WERI-Rb-1 (cell line): ENCODE results near the gene GTSF1L.

Experiments
- DNase-seq: peaks from one replicate; pipeline ENCODE4 v3.0.0-alpha.2; 2020
- H3K27ac ChIP-seq: fragments of 250-450 bp; sonication (Bioruptor Pico); 2 replicates; pipeline ENCODE4 v1.5.1; 2020; ENCODE audit warnings: mild to moderate bottlenecking, moderate library complexity
- H3K27me3 ChIP-seq: fragments of 250-450 bp; sonication (Bioruptor Pico); 2 replicates; pipeline ENCODE4 v1.5.1; 2021; ENCODE audit warnings: mild to moderate bottlenecking, low read depth, moderate library complexity; ENCODE audit not compliant: insufficient read depth, severe bottlenecking
- H3K36me3 ChIP-seq: fragments of 250-450 bp; sonication (Bioruptor Pico); 2 replicates; pipeline ENCODE4 v1.5.1; 2020; ENCODE audit warnings: mild to moderate bottlenecking, moderate library complexity
- H3K4me3 ChIP-seq: 2 replicates; pipeline ENCODE4 v1.5.1; 2011; ENCODE audit warnings: low read depth, mild to moderate bottlenecking, control low read depth, low read length
- H3K9me3 ChIP-seq: fragments of 250-450 bp; sonication (Bioruptor Pico); 2 replicates; pipeline ENCODE4 v1.5.1; 2021; ENCODE audit warnings: mild to moderate bottlenecking, moderate library complexity; ENCODE audit not compliant: severe bottlenecking
- TF ChIP-seq, protein P1 (sequence below): IDR thresholded peaks from 2 replicates; pipeline ENCODE4 v1.5.1; 2011; ENCODE audit warnings: low read depth, mild to moderate bottlenecking, control low read depth, inconsistent platforms, low read length

The GTSF1L gene

DNA sequence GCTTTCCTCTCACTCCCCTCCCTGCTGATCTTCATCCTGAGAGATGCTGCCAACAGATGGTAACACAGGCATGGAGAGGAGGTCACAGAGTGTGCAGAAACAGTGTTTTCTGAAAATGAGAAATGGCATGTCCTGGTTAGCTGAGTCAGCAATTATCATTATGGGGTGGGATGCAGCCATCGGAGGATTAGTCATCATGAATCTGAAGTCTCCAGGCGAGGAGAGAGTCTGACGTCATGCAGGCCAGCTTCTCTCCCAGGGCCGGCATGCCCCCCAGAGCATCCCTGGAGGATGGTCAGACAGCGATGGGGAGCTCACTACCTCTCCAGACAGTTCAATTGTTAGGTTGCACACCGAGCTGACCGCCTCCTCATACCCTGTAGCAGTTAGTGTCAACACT lies 4.7 kb upstream of the GTSF1L start:
- TF ChIP-seq, protein P1, sequence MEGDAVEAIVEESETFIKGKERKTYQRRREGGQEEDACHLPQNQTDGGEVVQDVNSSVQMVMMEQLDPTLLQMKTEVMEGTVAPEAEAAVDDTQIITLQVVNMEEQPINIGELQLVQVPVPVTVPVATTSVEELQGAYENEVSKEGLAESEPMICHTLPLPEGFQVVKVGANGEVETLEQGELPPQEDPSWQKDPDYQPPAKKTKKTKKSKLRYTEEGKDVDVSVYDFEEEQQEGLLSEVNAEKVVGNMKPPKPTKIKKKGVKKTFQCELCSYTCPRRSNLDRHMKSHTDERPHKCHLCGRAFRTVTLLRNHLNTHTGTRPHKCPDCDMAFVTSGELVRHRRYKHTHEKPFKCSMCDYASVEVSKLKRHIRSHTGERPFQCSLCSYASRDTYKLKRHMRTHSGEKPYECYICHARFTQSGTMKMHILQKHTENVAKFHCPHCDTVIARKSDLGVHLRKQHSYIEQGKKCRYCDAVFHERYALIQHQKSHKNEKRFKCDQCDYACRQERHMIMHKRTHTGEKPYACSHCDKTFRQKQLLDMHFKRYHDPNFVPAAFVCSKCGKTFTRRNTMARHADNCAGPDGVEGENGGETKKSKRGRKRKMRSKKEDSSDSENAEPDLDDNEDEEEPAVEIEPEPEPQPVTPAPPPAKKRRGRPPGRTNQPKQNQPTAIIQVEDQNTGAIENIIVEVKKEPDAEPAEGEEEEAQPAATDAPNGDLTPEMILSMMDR, result no peak
- H3K9me3 ChIP-seq, result no peaks in the 10 kb centered on the region
- no peaks in the 10 kb centered on the region for H3K36me3 ChIP-seq
- no peak overlapping the region for H3K27ac ChIP-seq
- H3K27me3 ChIP-seq, result no peaks in the 10 kb centered on the region
- no peak for DNase-seq
- H3K4me3 ChIP-seq, result no peak overlapping the region

DNA sequence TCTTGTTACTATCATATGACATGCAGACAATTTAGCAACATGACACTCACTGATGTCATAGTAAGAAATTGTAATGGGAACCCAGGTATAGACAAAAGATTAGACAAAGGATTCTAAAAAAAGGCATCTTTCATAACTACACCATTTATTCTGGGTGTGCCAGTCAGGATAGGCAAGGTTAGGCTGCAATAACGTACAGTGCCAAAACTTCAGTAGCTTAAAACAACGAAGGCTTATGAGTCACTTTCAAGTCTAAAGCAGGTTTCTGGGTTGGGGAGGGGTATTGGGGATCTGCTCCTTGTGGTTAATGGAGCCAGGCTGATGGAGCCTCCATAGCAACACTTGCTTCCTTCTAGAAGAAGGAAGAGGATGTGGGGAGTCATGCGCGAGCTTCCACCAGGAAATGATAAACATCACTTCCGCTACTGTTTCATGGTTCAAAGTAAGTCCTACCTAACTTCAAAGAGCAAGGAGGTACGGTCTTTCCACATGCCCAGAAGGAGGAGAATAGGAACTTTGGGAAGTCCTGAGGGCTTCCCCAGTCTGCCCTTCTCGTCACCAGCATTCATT lies 2.0 kb upstream of the GTSF1L start:
- TF ChIP-seq, protein P1, result no peak
- Histone ChIP-seq H3K27ac (no peak overlapping the region), H3K27me3 (no peaks in the 10 kb centered on the region), H3K4me3 (no peak overlapping the region), H3K9me3 (no peaks in the 10 kb centered on the region), H3K36me3 (no peaks in the 10 kb centered on the region)
- no peak for DNase-seq

DNA sequence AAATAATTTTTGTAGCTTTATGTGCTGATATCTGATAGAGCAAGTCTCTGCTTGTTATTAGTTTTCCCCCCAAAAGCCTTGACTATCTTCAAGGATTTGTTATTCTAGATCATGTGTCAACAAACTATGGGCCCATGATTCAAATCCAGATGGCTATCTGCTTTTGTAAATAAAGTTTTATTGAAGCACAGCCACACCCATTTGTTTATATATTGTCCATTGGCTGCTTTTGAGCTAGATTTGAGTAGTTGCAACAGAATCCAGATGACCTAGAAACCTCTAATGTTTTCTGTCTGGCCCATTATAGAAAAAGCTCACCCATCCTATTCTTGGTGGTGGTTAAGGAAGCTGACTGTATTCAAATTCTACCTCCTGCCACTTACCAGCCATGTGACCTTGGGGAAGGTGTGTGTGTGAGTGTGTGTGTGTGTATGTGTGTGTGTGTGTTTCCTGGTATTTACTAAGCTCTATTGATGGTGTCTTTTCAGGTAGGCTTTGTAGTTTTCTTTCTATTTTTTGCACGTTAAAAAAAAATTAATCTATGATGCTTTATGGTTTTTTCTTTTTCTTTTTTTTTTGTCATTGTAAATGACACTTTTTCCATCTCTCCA lies 1.3 kb upstream of the GTSF1L start:
- Histone ChIP-seq H3K27ac (no peak overlapping the region), H3K36me3 (no peaks in the 10 kb centered on the region), H3K4me3 (no peak overlapping the region), H3K9me3 (no peaks in the 10 kb centered on the region), H3K27me3 (no peaks in the 10 kb centered on the region)
- TF ChIP-seq, protein P1, result no peak
- no peak for DNase-seq

- Histone ChIP-seq H3K27ac (no peak overlapping the region), H3K36me3 (no peaks in the 10 kb centered on the region), H3K27me3 (no peaks in the 10 kb centered on the region), H3K9me3 (no peaks in the 10 kb centered on the region), H3K4me3 (no peak overlapping the region)
- DNase-seq, result no peak
- TF ChIP-seq, protein P1, result no peak
These were observed 469 bp downstream of the GTSF1L start for GRCh38 chr20:43726333-43726732.

GRCh38 chr20:43725666-43726065 lies 1.1 kb downstream of the GTSF1L start:
- no peak for DNase-seq
- Histone ChIP-seq H3K27ac (no peak overlapping the region), H3K9me3 (no peaks in the 10 kb centered on the region), H3K27me3 (no peaks in the 10 kb centered on the region), H3K4me3 (no peak overlapping the region), H3K36me3 (no peaks in the 10 kb centered on the region)
- TF ChIP-seq, protein P1, result no peak

- Histone ChIP-seq H3K27me3 (no peaks in the 10 kb centered on the region), H3K27ac (no peak overlapping the region), H3K36me3 (no peaks in the 10 kb centered on the region), H3K9me3 (no peaks in the 10 kb centered on the region), H3K4me3 (no peak overlapping the region)
- DNase-seq, result no peak
- TF ChIP-seq, protein P1, result no peak
These were observed 2.4 kb downstream of the GTSF1L start for GRCh38 chr20:43724383-43724782.
